HEK293T (cell line): ENCODE data around the gene UCP3.

Experiments used
- ELF4 ChIP-seq: fragments of 450-650 bp; IDR thresholded peaks from 2 replicates; pipeline ENCODE4 v1.6.1; 2017; ENCODE audit warnings: antibody characterized with exemption
- NFRKB ChIP-seq: fragments of 450-650 bp; IDR thresholded peaks from 2 replicates; pipeline ENCODE4 v1.6.1; 2016; ENCODE audit warnings: mild to moderate bottlenecking, moderate library complexity
- SP1 ChIP-seq: fragments of 450-650 bp; IDR thresholded peaks from 2 replicates; pipeline ENCODE4 v1.6.1; 2017

DNA sequence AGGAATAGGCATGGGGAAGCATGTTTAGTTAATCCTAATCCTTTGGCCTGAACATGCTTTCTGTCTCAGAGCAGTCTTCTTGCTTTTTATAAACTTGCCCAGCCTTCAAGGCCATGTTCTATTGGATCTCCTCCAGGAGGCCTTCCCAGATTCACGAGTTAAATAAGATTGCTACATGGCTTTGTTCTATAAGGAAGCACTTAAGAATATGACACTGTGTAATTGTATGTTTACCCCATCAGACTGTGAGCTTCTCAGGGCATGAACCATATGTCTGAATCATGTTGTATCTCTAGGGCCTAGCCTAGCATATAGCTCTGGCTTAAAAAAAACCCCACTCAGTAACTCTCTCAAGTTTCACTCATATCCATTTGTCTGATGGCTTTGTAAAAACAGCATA lies 26.4 kb upstream of the UCP3 start:
- no peak for TF ChIP-seq SP1
- TF ChIP-seq ELF4, result no peak
- no peak for TF ChIP-seq NFRKB
